Measurements from ENCODE around the gene LRRC1. TPM values are rescaled to one million over a fixed set of nuclear protein-coding genes. Genes with fewer than 3 reads are reported as not detected.

The LRRC1 gene
- total and polyA plus RNA-seq, 2 donors (not counting 3 experiments of a cell fraction or from before 2014, with no cell fraction given) = 5.6 to 11.7 TPM

DNA sequence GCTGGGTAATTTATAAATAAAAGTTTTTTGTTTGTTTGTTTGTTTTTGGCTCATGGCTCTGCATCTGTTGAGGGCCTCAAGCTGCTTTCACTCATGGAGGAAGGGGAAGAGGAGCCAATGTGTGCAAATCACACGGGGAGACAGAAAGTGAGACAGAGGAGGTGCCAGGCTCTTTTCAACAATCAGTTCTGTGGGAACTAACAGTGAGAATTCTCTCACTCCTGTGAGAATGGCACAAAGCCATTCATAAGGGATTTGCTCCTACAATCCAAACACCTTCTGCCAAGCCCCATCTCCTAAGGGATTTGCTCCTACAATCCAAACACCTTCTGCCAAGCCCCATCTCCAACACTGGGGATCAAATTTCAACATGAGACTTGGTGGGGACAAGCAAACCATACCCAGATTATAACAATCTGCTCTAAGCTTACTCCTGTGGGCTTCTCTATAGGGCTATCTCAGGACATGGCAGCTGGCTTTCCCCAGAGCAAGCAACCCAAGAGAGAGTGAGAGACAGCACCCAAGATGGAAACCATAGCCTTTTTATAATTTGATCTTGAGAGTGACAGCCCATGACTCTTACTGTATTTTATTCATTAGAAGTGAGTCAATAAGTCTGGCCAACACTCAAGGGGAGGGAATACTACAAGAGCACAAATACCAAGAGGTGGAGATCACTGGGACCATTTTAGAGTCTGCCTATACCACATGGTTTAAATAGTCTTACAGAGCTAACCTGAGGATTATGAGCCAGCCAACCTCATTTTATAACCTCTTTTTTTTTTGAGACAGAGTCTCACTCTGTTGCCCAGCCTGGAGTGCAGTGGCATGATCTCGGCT lies 22.8 kb upstream of the LRRC1 start:
- intact Hi-C loops (cut with micrococcal nuclease) = no loop called here
- TF ChIP-seq GATA2 (IDR thresholded peaks at IDR 0.05; ENCODE audit: insufficient read depth, insufficient read length, low read depth, low read length) (no peak), JUN (IDR thresholded peaks at IDR 0.05; ENCODE audit: borderline replicate concordance, insufficient read depth, insufficient read length, low read depth) (no peak), EZH2 (IDR thresholded peaks at IDR 0.05; ENCODE audit: borderline replicate concordance, low read depth, low read length, severe bottlenecking) (no peak), MYC (IDR thresholded peaks at IDR 0.05; ENCODE audit: low read depth, low read length) (no peak), POLR2A (IDR thresholded peaks at IDR 0.05; ENCODE audit: low read depth, low read length) (no peak), FOS (IDR thresholded peaks at IDR 0.05; ENCODE audit: borderline replicate concordance, insufficient read depth, low read length) (no peak), POLR2AphosphoS5 (IDR thresholded peaks at IDR 0.05; ENCODE audit: insufficient read depth, low read depth, low read length) (no peak)
- TF ChIP-seq, protein P1, sequence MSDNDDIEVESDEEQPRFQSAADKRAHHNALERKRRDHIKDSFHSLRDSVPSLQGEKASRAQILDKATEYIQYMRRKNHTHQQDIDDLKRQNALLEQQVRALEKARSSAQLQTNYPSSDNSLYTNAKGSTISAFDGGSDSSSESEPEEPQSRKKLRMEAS (IDR thresholded peaks at IDR 0.05; ENCODE audit: insufficient read depth, insufficient read length) = no peak
- TF ChIP-seq, protein P2, sequence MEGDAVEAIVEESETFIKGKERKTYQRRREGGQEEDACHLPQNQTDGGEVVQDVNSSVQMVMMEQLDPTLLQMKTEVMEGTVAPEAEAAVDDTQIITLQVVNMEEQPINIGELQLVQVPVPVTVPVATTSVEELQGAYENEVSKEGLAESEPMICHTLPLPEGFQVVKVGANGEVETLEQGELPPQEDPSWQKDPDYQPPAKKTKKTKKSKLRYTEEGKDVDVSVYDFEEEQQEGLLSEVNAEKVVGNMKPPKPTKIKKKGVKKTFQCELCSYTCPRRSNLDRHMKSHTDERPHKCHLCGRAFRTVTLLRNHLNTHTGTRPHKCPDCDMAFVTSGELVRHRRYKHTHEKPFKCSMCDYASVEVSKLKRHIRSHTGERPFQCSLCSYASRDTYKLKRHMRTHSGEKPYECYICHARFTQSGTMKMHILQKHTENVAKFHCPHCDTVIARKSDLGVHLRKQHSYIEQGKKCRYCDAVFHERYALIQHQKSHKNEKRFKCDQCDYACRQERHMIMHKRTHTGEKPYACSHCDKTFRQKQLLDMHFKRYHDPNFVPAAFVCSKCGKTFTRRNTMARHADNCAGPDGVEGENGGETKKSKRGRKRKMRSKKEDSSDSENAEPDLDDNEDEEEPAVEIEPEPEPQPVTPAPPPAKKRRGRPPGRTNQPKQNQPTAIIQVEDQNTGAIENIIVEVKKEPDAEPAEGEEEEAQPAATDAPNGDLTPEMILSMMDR (IDR thresholded peaks at IDR 0.05; ENCODE audit: extremely low read depth in 1 of 2, insufficient read depth in 1 of 2, low read depth in 1 of 2, low read length in 2 of 2) = no peak
- BruUV-seq (replicated peaks) = no TSS peak
- Histone ChIP-seq H3K4me1 (ENCODE audit: control insufficient read depth, extremely low read depth, insufficient read depth, low read length) (no peaks in the 10 kb centered on the region), H3K9ac (replicated peaks; ENCODE audit: extremely low read depth, insufficient read depth, low read length) (no peak overlapping the region), H3K27me3 (ENCODE audit: control insufficient read depth in 2 of 2, insufficient read depth in 2 of 2, low read length in 2 of 2) (no peaks in the 10 kb centered on the region), H2AFZ (ENCODE audit: low read depth, low read length) (no peak overlapping the region), H3K36me3 (ENCODE audit: control insufficient read depth in 2 of 2, extremely low read depth in 1 of 2, insufficient read depth in 2 of 2, low read length in 2 of 2) (no peaks in the 10 kb centered on the region), H4K20me1 (replicated peaks; ENCODE audit: control insufficient read depth, extremely low read depth, insufficient read depth, low read length) (no peaks in the 10 kb centered on the region), H3K4me2 (ENCODE audit: insufficient read depth, low read length) (no peak overlapping the region), H3K79me2 (ENCODE audit: control insufficient read depth, insufficient read depth, low read length) (no peaks in the 10 kb centered on the region), H3K9me1 (replicated peaks; ENCODE audit: control insufficient read depth, extremely low read depth, insufficient read depth, low read length) (no peaks in the 10 kb centered on the region), H3K4me3 (replicated peaks in 1 of 3; ENCODE audit: insufficient read depth in 1 of 3, low read depth in 1 of 3, low read length in 3 of 3) (no peak overlapping the region), H3K27ac (ENCODE audit: insufficient read depth, low read depth, low read length) (no peak overlapping the region), H3K9me3 (replicated peaks; ENCODE audit: control insufficient read depth, insufficient read depth, low read length) (no peaks in the 10 kb centered on the region)
- dilution Hi-C loops (cut with MboI; ENCODE audit: extremely low pct_ligation_motif_present, low sequenced_read_pairs) = no loop called here
- FAIRE-seq = no peak
- ChIA-PET CTCF (interaction anchor here (0.8 to 2.5 kb wide), 3 partner anchors 42 to 184 kb away, joined by 3 to 14 read pairs (median 3); no protein-coding TSS in a partner anchor), POLR2A (no interaction called here)
- DNase-seq (ENCODE audit: low read depth, low spot score) = no peak
